ENCODE results near the gene COPB1. TPM values are rescaled to one million over a fixed set of nuclear protein-coding genes. Genes with fewer than 3 reads are reported as not detected.

COPB1 gene
- total and polyA plus RNA-seq, 2 of the 13 experiments (the other 11 are each of a cell fraction or from before 2014, with no cell fraction given): 114 to 195 TPM

DNA sequence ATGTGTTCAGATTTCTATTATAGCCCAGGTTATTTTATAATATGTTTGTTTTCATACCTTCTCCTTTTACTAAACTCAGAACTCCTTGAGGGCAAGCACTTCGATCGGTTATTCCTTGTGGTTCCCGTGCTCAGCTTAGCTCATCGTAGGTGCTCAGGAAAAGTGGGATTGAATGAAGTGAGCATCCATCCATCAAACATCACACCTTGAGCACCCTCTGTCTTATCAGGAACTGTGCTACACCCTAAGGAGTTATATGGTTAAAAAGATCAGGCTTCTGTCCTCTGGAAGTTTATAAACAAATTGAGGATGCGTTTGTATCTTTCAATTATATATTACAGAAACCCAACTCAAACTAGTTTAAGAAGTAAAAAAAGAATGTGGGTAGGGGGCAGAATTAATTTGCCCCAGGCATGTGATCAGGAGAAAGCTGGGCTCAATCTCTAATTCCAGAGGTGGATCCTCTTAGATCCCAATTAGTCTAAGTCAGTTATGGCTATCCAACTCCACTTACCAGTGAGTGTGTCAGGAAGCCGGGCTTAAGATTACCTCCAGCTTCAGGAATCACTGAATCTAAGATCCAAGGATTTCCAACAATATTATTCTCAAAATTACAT, 80.7 kb downstream of the COPB1 start (continued):
- TF ChIP-seq, protein P1, sequence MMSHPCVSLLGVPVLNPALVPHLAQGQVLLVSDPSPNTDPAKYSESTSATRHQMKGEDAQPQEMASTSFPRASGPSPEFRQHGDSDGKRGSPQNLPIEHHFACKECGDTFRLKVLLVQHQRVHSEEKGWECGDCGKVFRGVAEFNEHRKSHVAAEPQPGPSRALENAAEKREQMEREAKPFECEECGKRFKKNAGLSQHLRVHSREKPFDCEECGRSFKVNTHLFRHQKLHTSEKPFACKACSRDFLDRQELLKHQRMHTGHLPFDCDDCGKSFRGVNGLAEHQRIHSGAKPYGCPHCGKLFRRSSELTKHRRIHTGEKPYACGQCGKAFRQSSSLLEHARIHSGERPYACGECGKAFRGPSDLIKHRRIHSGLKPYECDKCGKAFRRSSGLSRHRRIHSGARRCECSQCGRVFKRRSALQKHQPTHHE (CRISPR knock-in tag; IDR thresholded peaks at IDR 0.05; ENCODE audit: borderline replicate concordance): no peak
- TF ChIP-seq ZBTB20 (CRISPR knock-in tag; IDR thresholded peaks at IDR 0.05; ENCODE audit: borderline replicate concordance, low read depth) (no peak), STAG1 (CRISPR knock-in tag; IDR thresholded peaks at IDR 0.05) (peak; percentile 73), PRPF4 (IDR thresholded peaks at IDR 0.05; ENCODE audit: low read depth, low read length, poor library complexity, severe bottlenecking) (no peak), ZNF879 (CRISPR knock-in tag; IDR thresholded peaks at IDR 0.05) (no peak), ZNF530 (CRISPR knock-in tag; IDR thresholded peaks at IDR 0.05; ENCODE audit: low read depth) (no peak), SOX6 (IDR thresholded peaks at IDR 0.05) (no peak), SOX6 (CRISPR knock-in tag; IDR thresholded peaks at IDR 0.05) (no peak), SMAD3 (CRISPR knock-in tag; IDR thresholded peaks at IDR 0.05) (no peak)
- TF ChIP-seq, protein P2, sequence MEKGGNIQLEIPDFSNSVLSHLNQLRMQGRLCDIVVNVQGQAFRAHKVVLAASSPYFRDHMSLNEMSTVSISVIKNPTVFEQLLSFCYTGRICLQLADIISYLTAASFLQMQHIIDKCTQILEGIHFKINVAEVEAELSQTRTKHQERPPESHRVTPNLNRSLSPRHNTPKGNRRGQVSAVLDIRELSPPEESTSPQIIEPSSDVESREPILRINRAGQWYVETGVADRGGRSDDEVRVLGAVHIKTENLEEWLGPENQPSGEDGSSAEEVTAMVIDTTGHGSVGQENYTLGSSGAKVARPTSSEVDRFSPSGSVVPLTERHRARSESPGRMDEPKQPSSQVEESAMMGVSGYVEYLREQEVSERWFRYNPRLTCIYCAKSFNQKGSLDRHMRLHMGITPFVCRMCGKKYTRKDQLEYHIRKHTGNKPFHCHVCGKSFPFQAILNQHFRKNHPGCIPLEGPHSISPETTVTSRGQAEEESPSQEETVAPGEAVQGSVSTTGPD (CRISPR knock-in tag; IDR thresholded peaks at IDR 0.05): no peak
- TF ChIP-seq, protein P3, sequence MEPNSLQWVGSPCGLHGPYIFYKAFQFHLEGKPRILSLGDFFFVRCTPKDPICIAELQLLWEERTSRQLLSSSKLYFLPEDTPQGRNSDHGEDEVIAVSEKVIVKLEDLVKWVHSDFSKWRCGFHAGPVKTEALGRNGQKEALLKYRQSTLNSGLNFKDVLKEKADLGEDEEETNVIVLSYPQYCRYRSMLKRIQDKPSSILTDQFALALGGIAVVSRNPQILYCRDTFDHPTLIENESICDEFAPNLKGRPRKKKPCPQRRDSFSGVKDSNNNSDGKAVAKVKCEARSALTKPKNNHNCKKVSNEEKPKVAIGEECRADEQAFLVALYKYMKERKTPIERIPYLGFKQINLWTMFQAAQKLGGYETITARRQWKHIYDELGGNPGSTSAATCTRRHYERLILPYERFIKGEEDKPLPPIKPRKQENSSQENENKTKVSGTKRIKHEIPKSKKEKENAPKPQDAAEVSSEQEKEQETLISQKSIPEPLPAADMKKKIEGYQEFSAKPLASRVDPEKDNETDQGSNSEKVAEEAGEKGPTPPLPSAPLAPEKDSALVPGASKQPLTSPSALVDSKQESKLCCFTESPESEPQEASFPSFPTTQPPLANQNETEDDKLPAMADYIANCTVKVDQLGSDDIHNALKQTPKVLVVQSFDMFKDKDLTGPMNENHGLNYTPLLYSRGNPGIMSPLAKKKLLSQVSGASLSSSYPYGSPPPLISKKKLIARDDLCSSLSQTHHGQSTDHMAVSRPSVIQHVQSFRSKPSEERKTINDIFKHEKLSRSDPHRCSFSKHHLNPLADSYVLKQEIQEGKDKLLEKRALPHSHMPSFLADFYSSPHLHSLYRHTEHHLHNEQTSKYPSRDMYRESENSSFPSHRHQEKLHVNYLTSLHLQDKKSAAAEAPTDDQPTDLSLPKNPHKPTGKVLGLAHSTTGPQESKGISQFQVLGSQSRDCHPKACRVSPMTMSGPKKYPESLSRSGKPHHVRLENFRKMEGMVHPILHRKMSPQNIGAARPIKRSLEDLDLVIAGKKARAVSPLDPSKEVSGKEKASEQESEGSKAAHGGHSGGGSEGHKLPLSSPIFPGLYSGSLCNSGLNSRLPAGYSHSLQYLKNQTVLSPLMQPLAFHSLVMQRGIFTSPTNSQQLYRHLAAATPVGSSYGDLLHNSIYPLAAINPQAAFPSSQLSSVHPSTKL (CRISPR knock-in tag; IDR thresholded peaks at IDR 0.05): 0 out of 2 replicates have a peak, but pooled peaks have one; percentile 14
- TF ChIP-seq, protein P4, sequence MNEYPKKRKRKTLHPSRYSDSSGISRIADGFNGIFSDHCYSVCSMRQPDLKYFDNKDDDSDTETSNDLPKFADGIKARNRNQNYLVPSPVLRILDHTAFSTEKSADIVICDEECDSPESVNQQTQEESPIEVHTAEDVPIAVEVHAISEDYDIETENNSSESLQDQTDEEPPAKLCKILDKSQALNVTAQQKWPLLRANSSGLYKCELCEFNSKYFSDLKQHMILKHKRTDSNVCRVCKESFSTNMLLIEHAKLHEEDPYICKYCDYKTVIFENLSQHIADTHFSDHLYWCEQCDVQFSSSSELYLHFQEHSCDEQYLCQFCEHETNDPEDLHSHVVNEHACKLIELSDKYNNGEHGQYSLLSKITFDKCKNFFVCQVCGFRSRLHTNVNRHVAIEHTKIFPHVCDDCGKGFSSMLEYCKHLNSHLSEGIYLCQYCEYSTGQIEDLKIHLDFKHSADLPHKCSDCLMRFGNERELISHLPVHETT (CRISPR knock-in tag; conservative IDR thresholded peaks at IDR 0.05): no peak
